NCI-H2107 treated with DMSO at 0.1 percent for 48 hours (cell line): Measurements from ENCODE around the gene BTBD18.

Experiments used
- DNase-seq: peaks from one replicate; lab custom pipeline; 2025; ENCODE audit not compliant: unreplicated experiment; lab: John Stamatoyannopoulos, UW

Gene BTBD18

DNA sequence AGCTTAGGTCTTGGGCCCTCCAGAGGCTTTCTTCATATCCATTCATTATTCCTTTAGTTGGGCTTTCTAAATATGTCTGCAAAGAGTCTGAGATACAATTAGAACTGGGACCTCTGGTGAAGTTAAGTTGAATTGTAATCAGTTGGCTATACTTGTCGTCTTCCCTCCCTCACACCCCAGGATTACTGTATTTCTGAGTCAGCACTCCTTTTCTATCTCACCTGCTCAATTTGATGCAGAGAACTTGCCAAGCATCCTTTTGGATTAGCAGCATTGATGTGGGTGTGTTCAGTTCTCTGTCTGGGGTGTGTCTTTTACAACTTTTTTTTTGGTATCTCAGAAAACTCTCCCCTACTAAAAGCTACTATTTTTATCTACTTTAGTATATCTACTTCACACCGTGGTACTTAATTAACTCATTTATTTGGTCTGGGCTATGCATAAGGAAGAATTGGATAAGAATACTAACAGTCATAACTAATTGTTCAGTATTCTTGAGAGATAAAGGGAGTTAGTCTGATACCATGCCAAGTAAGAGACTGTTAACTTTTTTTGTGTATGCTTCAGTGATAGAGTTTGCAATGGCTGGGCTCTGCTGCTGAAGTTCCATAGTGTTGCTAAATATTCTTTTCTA is 25.1 kb upstream of the BTBD18 start:
- DNase-seq: no peak

DNA sequence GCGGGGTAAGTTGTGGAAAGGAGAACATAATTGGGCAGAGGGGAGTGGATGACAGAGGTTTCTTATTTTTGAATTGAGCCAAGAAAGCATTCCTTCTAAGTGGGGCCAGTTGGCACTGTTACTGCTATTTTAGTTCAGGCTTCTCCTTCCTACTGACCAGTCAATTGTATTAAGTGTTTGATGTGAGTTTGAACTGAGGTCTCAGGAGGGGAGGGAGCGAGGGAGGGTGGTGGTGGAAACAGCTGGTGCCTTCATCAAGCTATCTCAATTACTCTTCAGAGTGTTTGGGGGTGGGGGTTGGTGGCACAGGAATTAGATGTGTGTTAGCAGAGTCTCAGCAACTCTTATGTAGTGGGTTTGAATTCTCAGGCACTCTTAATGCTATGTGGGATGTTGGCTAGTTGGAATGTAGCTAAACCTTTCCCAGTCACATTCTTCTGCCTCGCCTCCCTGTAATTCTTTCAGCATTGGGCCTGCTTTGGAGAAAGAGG is 24.5 kb upstream of the BTBD18 start:
- DNase-seq: no peak

DNA sequence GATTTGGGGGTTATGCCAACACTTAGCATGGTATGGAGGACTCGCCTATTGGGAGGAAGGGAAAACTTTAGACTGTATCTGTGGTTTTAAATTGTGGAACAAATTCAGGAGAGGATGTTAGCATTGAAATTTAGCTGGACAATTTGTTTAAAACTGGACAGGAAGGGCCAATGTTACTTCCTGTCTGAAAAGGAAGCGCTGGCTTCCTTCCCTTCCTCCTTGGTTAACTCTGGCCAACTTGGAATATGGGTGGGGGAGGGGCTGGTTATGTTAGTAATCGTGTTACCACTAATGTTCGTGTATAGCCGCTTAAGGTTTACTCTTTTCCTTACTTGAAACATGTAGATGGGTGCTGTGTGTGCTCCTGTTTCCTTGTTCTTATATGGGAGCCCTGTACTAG is 23.9 kb upstream of the BTBD18 start:
- DNase-seq: no peak

DNA sequence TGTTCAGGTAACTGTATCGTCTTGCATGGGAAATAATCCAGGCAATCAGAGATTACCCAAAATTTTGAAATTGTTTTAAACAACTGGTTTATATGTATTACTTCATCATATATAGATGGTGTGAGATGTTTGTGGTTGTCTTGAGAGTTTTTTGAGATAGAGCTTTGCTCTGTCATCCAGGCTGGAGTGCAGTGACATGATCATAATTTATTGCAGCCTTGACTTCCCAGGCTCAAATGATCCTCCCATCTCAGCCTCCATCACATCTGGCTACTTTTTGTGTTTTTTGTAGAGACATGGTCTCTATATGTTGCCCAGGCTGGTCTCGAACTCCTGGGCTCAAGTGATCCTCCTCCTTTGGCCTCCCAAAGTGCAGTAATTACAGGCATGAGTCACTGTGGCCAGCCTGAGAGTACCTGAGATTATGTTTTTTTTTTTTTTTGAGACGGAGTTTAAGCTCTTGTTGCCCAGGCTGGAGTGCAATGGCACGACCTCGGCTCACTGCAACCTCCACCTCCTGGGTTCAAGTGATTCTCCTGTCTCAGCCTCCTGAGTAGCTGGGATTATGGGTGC is 21.5 kb upstream of the BTBD18 start:
- DNase-seq: no peak

DNA sequence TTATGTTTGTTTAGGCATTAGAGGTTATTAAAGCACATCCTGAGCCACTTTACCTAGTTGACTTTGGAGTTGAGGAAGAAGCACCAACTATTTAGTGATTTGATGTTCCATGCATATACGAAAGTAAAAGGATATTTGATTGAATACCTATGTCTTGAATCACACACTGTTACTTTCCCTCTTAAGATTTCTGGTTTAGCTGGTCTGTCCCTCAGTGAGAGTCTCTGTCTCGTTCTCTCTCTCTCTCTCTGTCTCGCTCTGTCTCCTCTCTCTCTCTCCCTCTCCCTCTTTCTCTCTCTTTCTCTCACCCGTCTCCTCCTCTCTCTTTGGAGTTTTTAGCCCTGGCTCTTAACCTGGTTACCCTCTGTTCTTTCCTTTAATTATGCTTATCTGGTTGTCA is 20.9 kb upstream of the BTBD18 start:
- no peak for DNase-seq

DNA sequence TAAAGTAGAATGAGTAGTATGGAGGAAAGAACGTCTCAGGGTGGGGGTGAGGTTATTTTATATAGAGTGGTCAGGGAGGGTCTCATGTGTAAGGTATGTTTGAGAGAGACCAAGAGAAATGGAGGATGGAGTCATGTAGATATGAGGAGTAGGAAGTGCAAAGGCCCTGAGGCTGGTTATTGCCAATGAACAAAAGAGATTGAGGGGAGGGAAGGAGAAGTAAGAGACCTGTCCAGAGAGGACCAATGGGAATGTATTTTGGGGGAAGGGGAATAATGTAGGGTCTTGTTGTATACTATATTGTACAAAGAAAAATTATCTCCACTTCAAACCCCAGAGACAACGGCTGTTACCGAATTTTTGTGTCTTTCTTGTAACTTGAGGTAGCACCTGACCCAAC is 19.7 kb upstream of the BTBD18 start:
- DNase-seq: no peak

DNA sequence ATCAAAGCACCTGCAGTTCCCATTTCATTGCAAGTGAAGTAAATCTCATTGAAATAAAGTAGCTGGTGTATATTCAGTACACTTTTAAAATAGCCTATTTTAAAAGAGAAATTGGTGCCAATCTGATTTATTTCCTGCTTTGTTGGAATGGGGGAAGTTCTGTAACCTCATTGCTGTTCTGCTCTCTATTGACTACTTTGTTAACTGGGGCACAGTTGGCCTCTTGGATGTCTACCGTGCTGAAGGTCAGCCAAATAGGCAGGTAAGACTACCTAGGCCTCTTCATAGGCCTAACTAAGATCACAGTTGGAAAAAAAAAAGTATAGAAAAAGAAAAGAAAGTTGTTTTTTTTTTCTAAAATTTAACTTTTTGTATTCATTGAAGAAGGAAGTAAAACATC is 19.2 kb upstream of the BTBD18 start:
- no peak for DNase-seq

DNA sequence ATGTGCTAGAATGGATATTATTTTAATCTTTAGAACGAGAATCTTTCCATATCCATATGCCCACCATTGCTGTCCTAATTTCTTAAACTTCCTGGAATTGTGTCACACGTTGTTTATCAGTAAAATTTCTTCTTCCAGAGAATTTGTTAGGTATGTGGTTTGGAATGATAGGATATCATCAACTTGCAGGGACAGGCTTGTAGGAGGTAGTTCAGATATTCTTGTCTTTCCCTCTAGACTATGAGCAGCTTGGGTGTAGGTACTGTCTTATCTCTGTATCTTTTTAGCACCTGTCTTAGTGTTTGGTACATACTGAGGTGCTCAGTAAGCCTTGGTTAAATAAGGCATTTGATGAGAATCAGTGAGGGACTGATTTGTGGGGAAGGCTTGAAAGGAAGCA is 13.4 kb upstream of the BTBD18 start:
- DNase-seq: no peak

DNA sequence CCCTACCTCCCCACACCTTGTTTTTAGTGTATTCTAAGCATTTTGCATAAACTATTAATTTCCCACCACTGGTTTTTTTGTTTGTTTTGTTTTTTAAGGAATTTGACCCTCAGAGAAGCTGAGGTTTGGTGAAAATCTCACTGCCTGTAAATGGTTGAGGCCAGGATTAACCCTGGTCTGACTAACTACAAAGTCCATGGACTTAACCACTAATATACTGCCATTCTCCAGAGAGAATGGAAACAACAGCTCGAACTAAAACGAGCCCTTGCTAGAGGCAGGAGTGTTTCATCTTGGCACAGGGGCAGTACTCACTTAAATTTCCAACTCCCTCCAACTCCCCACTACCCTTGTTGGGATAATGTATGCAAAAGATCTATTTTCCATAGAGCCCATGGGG is 12.9 kb upstream of the BTBD18 start:
- no peak for DNase-seq

DNA sequence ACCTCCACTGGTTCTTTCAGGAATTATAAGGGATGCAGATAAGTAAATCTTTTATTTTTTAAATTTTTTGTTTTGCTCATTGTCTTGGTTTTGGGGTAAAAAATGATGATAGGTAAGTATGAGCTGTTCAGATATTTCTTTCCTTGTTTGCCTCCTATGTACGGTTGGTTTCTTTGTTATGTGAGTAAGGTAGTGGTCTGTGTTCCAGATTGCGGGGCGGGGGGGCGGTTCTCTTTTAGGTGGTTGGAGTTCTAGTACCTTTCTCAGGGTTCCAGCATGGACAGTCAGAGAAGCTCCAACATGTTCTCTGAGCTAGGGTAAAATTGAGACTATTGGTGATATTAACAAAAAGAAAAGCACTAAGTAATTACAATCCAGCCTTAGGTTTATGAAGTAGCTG is 12.4 kb upstream of the BTBD18 start:
- no peak for DNase-seq

DNA sequence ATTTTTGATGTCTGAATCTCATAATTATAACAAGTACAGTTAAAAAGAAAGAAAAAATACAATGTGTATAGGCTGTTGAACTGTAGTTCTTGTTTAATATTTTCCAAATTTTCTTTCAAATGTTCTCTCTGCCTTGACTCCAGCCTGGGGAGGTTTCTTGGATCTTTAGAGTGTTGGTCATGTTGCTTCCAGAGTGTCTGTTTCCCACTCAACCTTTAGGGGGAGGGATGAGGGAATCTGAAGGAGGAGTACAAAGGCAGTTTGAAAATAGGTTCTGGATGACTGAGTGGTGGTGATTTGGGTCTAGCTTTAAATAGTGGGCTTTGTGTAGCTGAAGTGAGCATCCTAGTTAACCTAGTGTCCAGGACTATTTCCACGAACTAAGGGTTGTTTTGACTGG is 11.9 kb upstream of the BTBD18 start:
- DNase-seq: no peak

DNA sequence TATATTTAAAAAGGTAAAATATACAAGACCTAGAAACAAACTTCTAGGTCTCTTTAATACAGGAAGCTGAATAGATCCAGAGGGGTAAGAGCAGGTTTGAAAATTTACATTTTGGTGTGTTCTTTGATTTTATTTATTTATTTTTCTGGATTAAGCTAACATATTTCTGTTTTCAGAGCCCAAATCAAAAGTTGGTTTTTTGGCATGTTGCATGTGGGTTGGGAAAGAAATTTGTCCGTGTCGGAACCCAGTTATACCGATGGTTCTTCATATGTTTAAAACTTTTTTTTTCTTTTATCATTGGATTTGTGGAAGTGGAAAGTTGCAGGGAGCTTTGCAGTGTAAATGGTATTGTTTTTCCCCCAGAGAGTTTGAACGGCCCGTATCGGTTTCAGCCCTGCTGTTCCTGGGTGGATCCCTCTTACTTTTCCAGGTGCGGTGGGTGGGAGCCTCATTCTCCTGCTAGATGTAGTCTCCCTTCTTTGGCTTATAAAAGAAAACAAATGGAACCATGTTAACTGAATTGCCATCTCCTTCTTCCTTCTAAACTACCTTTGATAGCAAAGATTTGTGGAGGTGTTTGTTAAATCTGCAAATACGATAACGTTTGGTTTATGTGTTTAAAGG is 10.7 kb upstream of the BTBD18 start:
- DNase-seq: peak; percentile 30

DNA sequence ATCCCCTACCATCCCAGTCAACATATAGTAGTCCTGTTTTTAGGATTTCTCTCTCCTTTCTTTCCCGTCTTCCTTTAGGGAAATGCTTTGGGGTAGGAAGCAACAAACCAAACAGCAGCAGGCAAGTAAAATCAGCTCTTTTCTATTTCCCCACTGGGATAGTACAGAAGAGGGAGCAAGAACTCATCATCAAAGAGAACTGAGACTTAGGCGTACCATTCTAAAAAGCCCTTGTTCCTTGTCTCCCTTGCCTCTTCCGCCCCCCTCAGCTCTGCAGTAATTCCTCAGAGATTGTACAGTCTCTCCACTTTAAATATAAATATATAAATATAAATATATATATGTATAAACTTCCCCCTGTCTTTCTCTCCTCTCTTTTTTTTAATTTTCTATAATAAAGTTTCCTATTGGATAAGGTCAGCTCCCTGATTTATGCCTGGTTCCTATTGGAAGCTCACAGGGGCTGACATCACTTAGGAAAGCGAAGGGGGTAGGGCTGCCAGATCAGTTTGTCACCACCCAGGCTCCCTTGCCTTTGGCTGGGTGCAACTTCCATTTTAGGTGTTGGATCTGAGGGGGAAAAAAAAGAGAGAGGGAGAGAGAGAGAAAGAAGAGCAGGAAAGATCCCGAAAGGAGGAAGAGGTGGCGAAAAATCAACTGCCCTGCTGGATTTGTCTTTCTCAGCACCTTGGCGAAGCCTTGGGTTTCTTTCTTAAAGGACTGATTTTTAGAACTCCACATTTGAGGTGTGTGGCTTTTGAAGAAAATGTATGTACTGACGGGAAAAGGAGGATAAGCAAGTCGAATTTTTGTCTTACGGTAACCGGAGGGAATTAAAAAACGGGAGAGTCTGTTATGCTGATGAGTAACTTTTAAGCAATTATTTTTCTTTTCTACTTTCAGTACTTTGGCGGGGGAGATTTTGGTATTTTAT is 9.9 kb upstream of the BTBD18 start, which contains the start of gene CTNND1:
Gene CTNND1, plus strand, starts transcription at position 502 of the 934 bp plus-strand sequence. CDS start 29,677 bp downstream, outside the sequence.
- peak; percentile 95 for DNase-seq

DNA sequence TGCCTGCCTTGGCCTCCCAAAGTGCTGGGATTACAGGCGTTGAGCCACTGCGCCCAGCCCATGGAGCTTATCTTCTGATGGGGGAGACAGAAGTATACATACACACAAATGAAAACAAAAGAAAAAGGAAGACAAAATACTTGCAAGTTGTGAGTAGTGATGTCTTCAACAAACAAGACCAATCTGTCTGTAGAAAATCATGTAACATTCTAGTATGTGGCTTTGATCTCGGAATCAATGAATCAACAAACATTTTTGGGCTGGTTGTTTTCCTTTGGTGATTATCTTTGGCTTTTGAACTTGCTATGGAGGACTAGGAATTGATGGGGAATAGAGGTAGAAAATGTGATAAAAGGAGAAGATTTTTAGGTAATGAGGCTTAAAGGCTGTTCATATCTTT is 6.6 kb upstream of the BTBD18 start:
- DNase-seq: no peak

DNA sequence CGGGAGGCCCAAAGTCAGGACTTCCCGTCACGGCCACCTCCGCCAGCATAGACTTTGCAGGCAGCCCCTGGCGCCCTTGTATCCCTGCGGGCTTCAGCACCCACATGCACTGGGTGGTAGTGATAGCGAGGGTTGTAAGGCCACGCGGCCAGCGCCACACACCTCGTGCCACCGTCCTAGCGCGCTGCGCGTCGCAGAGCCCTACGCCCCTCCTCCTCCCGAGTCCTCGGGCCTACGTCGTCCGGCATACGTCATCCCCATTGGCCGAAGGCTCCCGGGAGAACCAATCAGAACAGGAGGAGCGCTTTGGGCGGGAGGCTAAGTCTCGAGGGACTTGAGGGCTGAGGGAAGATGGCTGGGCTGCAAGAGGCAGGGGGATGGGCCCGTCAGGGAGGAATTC is 1.3 kb upstream of the BTBD18 start:
- no peak for DNase-seq

DNA sequence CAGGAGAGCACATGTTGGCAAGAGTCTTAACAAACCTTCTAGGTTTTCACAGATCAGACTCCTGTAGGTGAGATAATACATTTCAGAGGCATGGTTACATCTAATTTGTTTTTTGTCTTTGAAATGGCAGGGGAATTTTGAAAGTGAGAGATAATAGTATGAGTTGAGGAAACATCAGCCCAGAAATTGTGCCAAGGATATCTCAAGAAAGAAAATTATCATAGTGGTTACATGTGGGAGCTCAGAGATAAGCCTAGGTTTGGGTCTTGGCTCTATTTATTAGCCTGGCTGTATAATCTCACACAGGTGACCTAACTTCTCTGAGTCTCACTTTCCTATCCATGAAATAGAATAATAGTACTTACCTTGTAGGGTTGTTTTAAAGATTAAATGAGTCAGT is 443 bp downstream of the BTBD18 start:
- no peak for DNase-seq

DNA sequence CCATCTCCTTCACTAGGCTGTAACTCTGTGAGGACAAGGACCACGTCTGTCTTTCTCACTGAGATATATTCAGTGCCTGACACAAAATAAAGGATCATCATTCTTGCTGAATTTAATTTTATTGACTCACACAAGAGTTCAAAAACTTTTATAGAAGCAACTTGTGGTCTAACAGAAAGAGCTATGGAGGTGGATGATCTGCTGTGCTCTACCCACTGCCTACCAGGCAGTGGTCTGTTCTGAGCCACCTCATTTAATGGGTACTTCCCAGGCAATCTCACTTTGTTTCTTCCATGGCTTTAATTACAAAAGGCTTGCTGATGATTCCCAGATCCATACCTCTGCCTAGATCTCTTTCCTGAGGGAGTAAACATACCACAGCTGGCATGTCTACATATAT is 4.7 kb downstream of the BTBD18 start:
- DNase-seq: no peak

DNA sequence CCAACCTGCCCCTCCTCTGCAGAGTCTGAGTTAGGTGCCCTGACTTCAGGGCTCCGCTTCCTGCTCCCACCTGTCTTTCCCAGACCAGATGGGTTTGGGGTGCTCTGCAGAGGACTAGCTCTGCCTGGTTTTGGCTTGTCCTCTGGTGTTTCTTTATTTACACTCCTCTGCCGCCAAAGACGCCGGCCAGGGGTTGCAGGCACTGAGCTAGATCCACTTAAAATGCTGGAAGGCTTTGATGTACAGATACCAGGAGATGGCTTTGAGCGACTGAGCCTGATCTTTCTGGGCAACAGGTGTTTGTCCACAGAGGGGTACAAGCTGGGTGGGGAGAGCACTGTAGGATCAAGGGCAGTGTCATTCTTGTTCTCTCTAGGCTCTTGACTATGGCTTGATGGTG is 6.4 kb downstream of the BTBD18 start:
- no peak for DNase-seq

DNA sequence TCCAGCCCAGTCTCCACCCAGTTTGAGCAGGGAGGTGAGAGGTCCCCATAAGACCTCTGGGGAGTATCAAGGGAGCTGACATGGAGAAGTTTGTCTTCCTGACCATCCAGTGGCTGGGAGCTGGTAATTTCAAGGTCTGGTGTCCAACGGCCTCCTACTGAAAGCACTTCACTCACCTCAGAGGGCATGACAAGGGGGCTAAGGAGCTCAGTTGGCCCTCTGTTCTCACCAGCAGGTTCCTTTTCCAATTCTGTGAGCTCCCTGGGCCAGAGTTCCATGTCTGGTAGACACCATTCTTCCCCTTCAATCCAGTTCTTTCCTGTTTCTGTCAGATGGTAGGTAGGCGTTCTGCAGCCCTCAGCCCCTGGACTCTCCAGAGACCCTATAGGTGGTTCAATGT is 7.3 kb downstream of the BTBD18 start:
- no peak for DNase-seq

DNA sequence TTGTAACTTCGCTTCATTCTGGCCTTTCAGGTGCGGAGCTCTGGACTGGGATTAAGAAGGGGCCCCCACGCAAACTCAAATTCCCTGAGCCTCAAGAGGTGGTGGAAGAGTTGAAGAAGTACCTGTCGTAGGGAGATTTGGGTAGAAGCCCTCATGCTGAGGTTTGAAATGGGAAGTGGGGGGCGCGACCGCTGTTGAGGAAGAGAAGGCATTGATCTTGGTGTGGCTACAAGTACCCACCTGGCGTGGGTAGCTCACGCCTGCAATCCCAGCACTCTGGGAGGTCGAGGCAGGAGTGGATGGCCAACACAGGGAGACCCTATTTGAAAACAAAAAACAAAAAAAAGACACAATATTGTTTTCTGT is 9.5 kb downstream of the BTBD18 start:
- DNase-seq: no peak
